ENCODE results near the gene GABARAP.
A peak's percentile ranks its signal among the peaks of the same experiment; 100 is the strongest.

GABARAP gene

GRCh38 chr17:7223375-7223774 lies 18.9 kb downstream of the GABARAP start:
- H3K36me3 ChIP-seq = peaks cover 78% of the 10 kb centered on the region
- H3K27ac ChIP-seq = no peak overlapping the region
- H3K9me3 ChIP-seq (ENCODE audit: severe bottlenecking) = no peaks in the 10 kb centered on the region
- H3K27me3 ChIP-seq (ENCODE audit: insufficient read depth, low read depth, severe bottlenecking) = no peaks in the 10 kb centered on the region
- TF ChIP-seq, protein P1, sequence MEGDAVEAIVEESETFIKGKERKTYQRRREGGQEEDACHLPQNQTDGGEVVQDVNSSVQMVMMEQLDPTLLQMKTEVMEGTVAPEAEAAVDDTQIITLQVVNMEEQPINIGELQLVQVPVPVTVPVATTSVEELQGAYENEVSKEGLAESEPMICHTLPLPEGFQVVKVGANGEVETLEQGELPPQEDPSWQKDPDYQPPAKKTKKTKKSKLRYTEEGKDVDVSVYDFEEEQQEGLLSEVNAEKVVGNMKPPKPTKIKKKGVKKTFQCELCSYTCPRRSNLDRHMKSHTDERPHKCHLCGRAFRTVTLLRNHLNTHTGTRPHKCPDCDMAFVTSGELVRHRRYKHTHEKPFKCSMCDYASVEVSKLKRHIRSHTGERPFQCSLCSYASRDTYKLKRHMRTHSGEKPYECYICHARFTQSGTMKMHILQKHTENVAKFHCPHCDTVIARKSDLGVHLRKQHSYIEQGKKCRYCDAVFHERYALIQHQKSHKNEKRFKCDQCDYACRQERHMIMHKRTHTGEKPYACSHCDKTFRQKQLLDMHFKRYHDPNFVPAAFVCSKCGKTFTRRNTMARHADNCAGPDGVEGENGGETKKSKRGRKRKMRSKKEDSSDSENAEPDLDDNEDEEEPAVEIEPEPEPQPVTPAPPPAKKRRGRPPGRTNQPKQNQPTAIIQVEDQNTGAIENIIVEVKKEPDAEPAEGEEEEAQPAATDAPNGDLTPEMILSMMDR (IDR thresholded peaks at IDR 0.05; ENCODE audit: low read depth, low read length) = no peak
- no peak for DNase-seq
- no peak overlapping the region for H3K4me3 ChIP-seq (ENCODE audit: low read depth, low read length)

GRCh38 chr17:7222972-7223292 lies 19.3 kb downstream of the GABARAP start:
- Histone ChIP-seq H3K27me3 (ENCODE audit: insufficient read depth, low read depth, severe bottlenecking) (no peaks in the 10 kb centered on the region), H3K36me3 (peaks cover 74% of the 10 kb centered on the region), H3K27ac (no peak overlapping the region), H3K9me3 (ENCODE audit: severe bottlenecking) (no peaks in the 10 kb centered on the region), H3K4me3 (ENCODE audit: low read depth, low read length) (no peak overlapping the region)
- TF ChIP-seq, protein P1 (IDR thresholded peaks at IDR 0.05; ENCODE audit: low read depth, low read length) = no peak
- DNase-seq = no peak

- no peaks in the 10 kb centered on the region for H3K9me3 ChIP-seq (ENCODE audit: severe bottlenecking)
- H3K27me3 ChIP-seq (ENCODE audit: insufficient read depth, low read depth, severe bottlenecking) = no peaks in the 10 kb centered on the region
- 0 out of 2 replicates have a peak overlapping the region, but pooled peaks have one; percentile 14 for H3K27ac ChIP-seq
- peaks cover 68% of the 10 kb centered on the region for H3K36me3 ChIP-seq
- no peak overlapping the region for H3K4me3 ChIP-seq (ENCODE audit: low read depth, low read length)
- no peak for DNase-seq
- TF ChIP-seq, protein P1 (IDR thresholded peaks at IDR 0.05; ENCODE audit: low read depth, low read length) = no peak
Measured at GRCh38 chr17:7222093-7222971, 19.9 kb downstream of the GABARAP start.

GRCh38 chr17:7221278-7222092 lies 20.8 kb downstream of the GABARAP start:
- TF ChIP-seq, protein P1 (IDR thresholded peaks at IDR 0.05; ENCODE audit: low read depth, low read length) = no peak
- no peaks in the 10 kb centered on the region for H3K9me3 ChIP-seq (ENCODE audit: severe bottlenecking)
- peaks cover 59% of the 10 kb centered on the region for H3K36me3 ChIP-seq
- H3K27me3 ChIP-seq (ENCODE audit: insufficient read depth, low read depth, severe bottlenecking) = no peaks in the 10 kb centered on the region
- no peak for DNase-seq
- H3K4me3 ChIP-seq (ENCODE audit: low read depth, low read length) = no peak overlapping the region
- H3K27ac ChIP-seq = peak overlapping the region; percentile 94; the same call in 1 of the 2 replicates

GRCh38 chr17:7220593-7221277 lies 21.5 kb downstream of the GABARAP start:
- no peaks in the 10 kb centered on the region for H3K9me3 ChIP-seq (ENCODE audit: severe bottlenecking)
- TF ChIP-seq, protein P1 (IDR thresholded peaks at IDR 0.05; ENCODE audit: low read depth, low read length) = peak; percentile 64
- no peaks in the 10 kb centered on the region for H3K27me3 ChIP-seq (ENCODE audit: insufficient read depth, low read depth, severe bottlenecking)
- H3K4me3 ChIP-seq (ENCODE audit: low read depth, low read length) = peak overlapping the region; percentile 75
- H3K36me3 ChIP-seq = peaks cover 52% of the 10 kb centered on the region
- peak overlapping the region; percentile 94 for H3K27ac ChIP-seq
- DNase-seq = peak; percentile 80

Data from WERI-Rb-1 (cell line).